Activated CD4-positive, alpha-beta T cell treated with anti-CD3 and anti-CD28 coated beads, Interleukin-2, amount 10 ng/mL, durations not matched to agents 7 days and 5 days (primary cell): ENCODE results near the gene PFKP. TPM values are rescaled to one million over a fixed set of nuclear protein-coding genes. Genes with fewer than 3 reads are reported as not detected.

Experiments used
- CTCF ChIA-PET: fragments of 350-600 bp; sonication (Branson Sonifier 250); formaldehyde crosslinking; loops from one replicate; lab custom pipeline; 2021; ENCODE audit warnings: antibody characterized with exemption; lab: Charles Lee
- POLR2A ChIA-PET: fragments of 350-600 bp; sonication (Branson Sonifier 250); formaldehyde crosslinking; loops from one replicate; lab custom pipeline; 2021; ENCODE audit warnings: antibody characterized with exemption; lab: Charles Lee
- DNase-seq: peaks from one replicate; pipeline ENCODE4 v3.0.0-alpha.2; 2020
- H3K27ac Mint-ChIP-seq: one replicate; pipeline ENCODE4 v1.8.0; 2021; ENCODE audit warnings: mild to moderate bottlenecking, moderate library complexity, mixed read lengths
- H3K27me3 Mint-ChIP-seq: one replicate; pipeline ENCODE4 v1.8.0; 2021; ENCODE audit warnings: mixed read lengths
- H3K36me3 Mint-ChIP-seq: one replicate; pipeline ENCODE4 v1.8.0; 2021; ENCODE audit warnings: low read depth, mixed read lengths
- H3K4me1 Mint-ChIP-seq: one replicate; pipeline ENCODE4 v1.8.0; 2021; ENCODE audit warnings: mixed read lengths
- H3K4me3 Mint-ChIP-seq: one replicate; pipeline ENCODE4 v1.8.0; 2021; ENCODE audit warnings: mild to moderate bottlenecking, moderate library complexity, mixed read lengths
- H3K9me3 Mint-ChIP-seq: one replicate; pipeline ENCODE4 v1.8.0; 2021; ENCODE audit warnings: mixed read lengths
- total RNA-seq, 2 experiments: library from RNA; stranded (reverse); gene quantifications; one replicate each; pipeline ENCODE4 v1.2.3, GENCODE V29; 2021

Gene PFKP
- total RNA-seq, 2 experiments from 2014 or later, result 173 to 178 TPM

DNA sequence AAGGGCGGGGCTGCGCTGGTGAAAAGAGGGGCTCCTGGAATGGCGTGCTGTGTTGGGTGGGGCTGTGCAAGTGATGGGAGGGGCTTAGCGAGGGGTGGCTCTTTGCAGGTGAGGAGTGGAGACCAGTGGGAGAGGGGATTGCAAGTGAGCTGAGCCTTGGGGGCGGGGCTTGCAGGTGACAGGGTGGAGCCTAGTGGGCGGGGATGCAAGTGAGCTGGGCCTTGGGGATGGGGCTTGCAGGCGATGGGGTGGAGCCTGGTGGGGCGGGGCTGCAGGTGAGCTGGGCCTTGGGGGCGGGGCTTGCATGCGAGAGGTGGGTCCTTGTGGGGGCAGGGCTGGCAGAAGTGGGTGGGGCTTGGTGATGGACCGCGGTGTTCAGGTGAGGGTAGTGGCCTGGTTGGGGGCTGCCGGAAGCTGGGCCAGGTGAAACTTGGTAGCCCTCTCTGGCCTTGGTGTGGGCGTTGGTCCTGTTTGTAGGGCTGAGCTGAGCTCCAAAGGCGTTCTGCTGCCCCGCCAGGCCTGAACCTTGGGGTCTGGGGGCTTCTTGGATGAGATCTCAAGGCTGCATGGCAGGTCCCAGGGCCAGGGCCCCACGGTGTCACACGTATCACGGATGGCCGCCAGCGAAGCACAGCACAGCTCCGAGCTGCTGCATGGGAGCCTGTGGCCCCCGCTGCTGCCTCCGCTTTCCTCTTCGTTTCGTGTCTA is 106.0 kb downstream of the PFKP start:
- Mint-ChIP-seq H3K27me3 (peaks cover 34% of the 10 kb centered on the region), H3K36me3 (peaks cover 17% of the 10 kb centered on the region), H3K4me1 (peaks cover 17% of the 10 kb centered on the region), H3K4me3 (peak overlapping the region; percentile 72), H3K9me3 (peaks cover 2% of the 10 kb centered on the region), H3K27ac (peak overlapping the region; percentile 88)
- DNase-seq, result no peak
- CTCF ChIA-PET, result interaction anchor here (1.1 to 1.2 kb wide), 2 partner anchors 8 to 20 kb away, joined by 4 read pairs; no protein-coding TSS in a partner anchor
- POLR2A ChIA-PET, result interaction anchor here (0.5 to 1.0 kb wide), 2 partner anchors 25 to 61 kb away, joined by 3 to 4 read pairs; no protein-coding TSS in a partner anchor

DNA sequence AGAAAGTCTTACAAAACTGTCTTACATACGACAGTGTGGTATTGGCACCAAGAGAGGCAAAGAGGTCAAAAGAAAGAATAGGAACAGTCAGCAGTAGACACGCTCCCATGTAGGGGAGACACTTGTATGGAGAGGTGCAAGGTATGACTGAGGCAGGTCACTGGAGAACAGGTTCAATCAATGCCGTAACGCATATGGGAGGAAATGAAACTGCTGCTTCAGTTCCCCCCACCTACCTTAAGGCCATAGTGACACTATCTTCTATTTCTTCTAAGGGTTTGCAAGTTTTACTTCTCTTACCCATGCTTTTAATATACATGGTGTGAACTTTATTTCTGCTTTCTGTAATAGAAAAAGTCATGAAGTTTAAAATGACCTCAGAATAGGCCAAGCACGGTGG is 110.7 kb downstream of the PFKP start:
- Mint-ChIP-seq H3K36me3 (no peaks in the 10 kb centered on the region), H3K4me3 (no peak overlapping the region), H3K27me3 (peaks cover 65% of the 10 kb centered on the region), H3K4me1 (peaks cover 4% of the 10 kb centered on the region), H3K27ac (no peak overlapping the region), H3K9me3 (no peaks in the 10 kb centered on the region)
- ChIA-PET POLR2A (no interaction called here), CTCF (no interaction called here)
- no peak for DNase-seq

DNA sequence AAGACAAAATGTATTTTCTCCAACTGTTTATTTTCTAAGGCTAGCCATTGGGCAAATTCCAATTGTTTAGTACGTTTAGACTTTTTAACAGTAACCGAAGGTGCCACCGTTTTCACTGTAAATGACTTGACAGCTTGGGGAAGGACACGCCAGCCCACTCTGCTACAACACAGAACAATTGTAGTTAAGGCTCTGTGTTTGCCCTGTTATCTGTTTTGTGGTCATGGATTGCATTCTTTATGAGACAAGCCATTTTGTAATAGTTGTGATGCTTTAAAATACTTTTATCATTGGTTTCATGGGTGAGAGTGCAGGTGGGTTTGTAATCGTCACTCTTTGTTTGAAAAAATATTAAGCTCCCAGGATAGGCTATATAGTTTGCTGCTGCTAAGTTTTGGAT is 111.8 kb downstream of the PFKP start:
- peaks cover 71% of the 10 kb centered on the region for H3K27me3 Mint-ChIP-seq
- POLR2A ChIA-PET, result no interaction called here
- CTCF ChIA-PET, result no interaction called here

DNA sequence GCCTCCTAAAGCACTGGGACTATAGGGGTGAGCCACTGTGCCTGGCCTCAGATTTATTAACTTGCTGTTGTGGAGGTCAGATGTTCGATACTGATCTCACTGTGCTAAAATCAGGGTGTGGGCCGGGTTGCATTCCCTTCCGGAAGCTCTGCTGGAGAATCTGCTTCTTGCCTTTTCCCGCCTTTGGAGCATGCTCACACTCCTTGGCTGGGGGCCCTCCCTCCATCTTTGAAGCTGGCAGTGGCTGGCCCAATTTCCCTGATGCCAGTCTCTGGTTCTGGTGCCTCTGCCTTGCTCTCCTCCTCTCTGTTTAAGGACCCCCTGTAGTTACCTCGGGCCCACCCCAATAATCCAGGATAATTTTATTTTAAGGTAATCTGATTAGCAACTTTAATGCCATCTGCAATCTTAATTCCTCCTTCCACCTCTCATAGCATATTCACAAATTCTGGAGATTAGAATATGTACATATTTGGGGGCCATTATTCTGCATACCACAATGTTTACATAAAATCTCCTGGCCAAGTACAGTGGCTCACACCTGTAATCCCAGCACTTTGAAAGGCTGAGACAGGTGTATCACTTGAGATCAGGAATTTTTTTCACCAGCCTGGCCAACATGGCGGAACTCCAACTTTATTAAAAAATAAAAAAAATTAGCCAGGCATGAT is 113.1 kb downstream of the PFKP start:
- H3K36me3 Mint-ChIP-seq, result no peaks in the 10 kb centered on the region
- peaks cover 3% of the 10 kb centered on the region for H3K4me1 Mint-ChIP-seq
- CTCF ChIA-PET, result interaction anchor here (1.4 kb wide), 1 partner anchor 8 kb away, joined by 4 read pairs; the partner anchor contains the start of gene PITRM1
- H3K27me3 Mint-ChIP-seq, result peaks cover 69% of the 10 kb centered on the region
- POLR2A ChIA-PET, result no interaction called here
- H3K27ac Mint-ChIP-seq, result no peak overlapping the region
- no peak overlapping the region for H3K4me3 Mint-ChIP-seq
- no peak for DNase-seq
- no peaks in the 10 kb centered on the region for H3K9me3 Mint-ChIP-seq

More for the DNA sequence above, 111.8 kb downstream of the PFKP start:
- no peak overlapping the region for H3K27ac Mint-ChIP-seq
- no peaks in the 10 kb centered on the region for H3K36me3 Mint-ChIP-seq
- H3K4me1 Mint-ChIP-seq, result no peaks in the 10 kb centered on the region
- no peak for DNase-seq
- no peak overlapping the region for H3K4me3 Mint-ChIP-seq
- no peaks in the 10 kb centered on the region for H3K9me3 Mint-ChIP-seq

GRCh38 chr10:3185386-3185785 is 118.0 kb downstream of the PFKP start:
- CTCF ChIA-PET, result interaction anchor here (0.5 to 0.8 kb wide), 2 partner anchors 10 to 78 kb away, joined by 3 to 4 read pairs; no protein-coding TSS in a partner anchor
- Mint-ChIP-seq H3K9me3 (no peaks in the 10 kb centered on the region), H3K4me3 (no peak overlapping the region), H3K27ac (no peak overlapping the region), H3K27me3 (peaks cover 53% of the 10 kb centered on the region), H3K4me1 (peaks cover 12% of the 10 kb centered on the region), H3K36me3 (peaks cover 2% of the 10 kb centered on the region)
- DNase-seq, result no peak
- POLR2A ChIA-PET, result no interaction called here

- Mint-ChIP-seq H3K27me3 (peaks cover 52% of the 10 kb centered on the region), H3K9me3 (no peaks in the 10 kb centered on the region), H3K36me3 (peaks cover 2% of the 10 kb centered on the region), H3K4me3 (no peak overlapping the region), H3K27ac (peak overlapping the region; percentile 19), H3K4me1 (peaks cover 12% of the 10 kb centered on the region)
- CTCF ChIA-PET, result interaction anchor here (0.7 kb wide), 1 partner anchor 262 kb away, joined by 6 read pairs; no protein-coding TSS in a partner anchor
- peak; percentile 73 for DNase-seq
- POLR2A ChIA-PET, result no interaction called here
Measured at GRCh38 chr10:3186368-3186767, 119.0 kb downstream of the PFKP start.

Other genes starting within 250 kb of the PFKP start
- 10 to 100 TPM; 57.4 to 58.0 TPM for gene PITRM1, start 105.2 kb downstream of the PFKP start, total RNA-seq